Activated T-helper 2 cell treated with anti-CD3 and anti-CD28 coated beads, Interferon-gamma antibody, Interleukin-2, Interleukin-4, amounts not matched to agents 10 μg/mL and 5 μg/mL and 100 μg/mL, durations not matched to agents 14 hours and 24 hours and 36 hours (primary cell): ENCODE measurements around the gene SLC39A9. TPM values are rescaled to one million over a fixed set of nuclear protein-coding genes. Genes with fewer than 3 reads are reported as not detected.

Source experiments
- DNase-seq: peaks from one replicate; pipeline ENCODE4 v3.0.0; 2021; ENCODE audit warnings: low spot score
- H3K27ac Mint-ChIP-seq: one replicate; pipeline ENCODE4 v1.8.0; 2021; ENCODE audit warnings: mixed read lengths
- H3K27me3 Mint-ChIP-seq: one replicate; pipeline ENCODE4 v1.8.0; 2021; ENCODE audit warnings: low read depth, mixed read lengths
- H3K36me3 Mint-ChIP-seq: one replicate; pipeline ENCODE4 v1.8.0; 2021; ENCODE audit warnings: low read depth, mixed read lengths
- H3K4me1 Mint-ChIP-seq: one replicate; pipeline ENCODE4 v1.8.0; 2021; ENCODE audit warnings: low read depth, mixed read lengths
- H3K4me3 Mint-ChIP-seq: one replicate; pipeline ENCODE4 v1.8.0; 2021; ENCODE audit warnings: low read depth, mild to moderate bottlenecking, moderate library complexity, mixed read lengths
- H3K9me3 Mint-ChIP-seq: one replicate; pipeline ENCODE4 v1.8.0; 2021; ENCODE audit warnings: mixed read lengths
- intact Hi-C: fragments of 100-400 bp; cut with micrococcal nuclease; formaldehyde crosslinking; loops from one replicate; pipeline ENCODE4 v1.15.1; 2023
- total RNA-seq: library from RNA; stranded (reverse); gene quantifications from 2 replicates; pipeline ENCODE4 v1.2.3, GENCODE V29; 2022

The SLC39A9 gene
- total RNA-seq, 1 donor from 2014 or later: 43.7 TPM

GRCh38 chr14:69441948-69442347, 43.5 kb downstream of the SLC39A9 start:
- DNase-seq: no peak
- intact Hi-C loops: no loop called here
- Mint-ChIP-seq H3K9me3 (no peaks in the 10 kb centered on the region), H3K27ac (no peak overlapping the region), H3K27me3 (no peaks in the 10 kb centered on the region), H3K36me3 (peaks cover 47% of the 10 kb centered on the region), H3K4me3 (no peak overlapping the region), H3K4me1 (peaks cover 18% of the 10 kb centered on the region)

DNA sequence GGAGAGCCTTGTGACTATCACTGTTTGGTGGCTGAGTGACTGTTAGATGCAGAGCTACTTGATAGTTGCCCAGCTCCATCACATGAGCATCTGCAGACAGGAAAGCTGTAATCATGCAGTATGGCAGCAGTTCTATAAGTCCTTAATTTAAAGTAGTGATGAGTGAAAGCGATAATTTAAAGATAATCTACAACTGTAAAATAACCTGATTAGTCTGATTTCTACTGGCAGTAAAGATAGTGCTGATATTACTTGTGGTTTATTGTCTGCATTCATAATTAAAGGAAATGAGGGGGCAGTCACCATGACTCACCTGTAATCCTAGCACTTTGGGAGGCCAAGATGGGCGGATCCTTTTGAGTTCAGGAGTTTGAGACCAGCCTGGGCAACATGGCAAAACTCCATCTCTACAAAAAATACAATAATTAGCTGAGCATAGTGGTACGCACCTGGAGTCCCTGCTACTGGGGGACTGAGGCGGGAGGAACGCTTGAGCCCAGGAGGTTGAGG, 44.9 kb downstream of the SLC39A9 start:
- peaks cover 52% of the 10 kb centered on the region for H3K36me3 Mint-ChIP-seq
- no peak overlapping the region for H3K27ac Mint-ChIP-seq
- no peak for DNase-seq
- peaks cover 18% of the 10 kb centered on the region for H3K4me1 Mint-ChIP-seq
- intact Hi-C loops: no loop called here
- no peak overlapping the region for H3K4me3 Mint-ChIP-seq
- H3K9me3 Mint-ChIP-seq: no peaks in the 10 kb centered on the region
- H3K27me3 Mint-ChIP-seq: no peaks in the 10 kb centered on the region

DNA sequence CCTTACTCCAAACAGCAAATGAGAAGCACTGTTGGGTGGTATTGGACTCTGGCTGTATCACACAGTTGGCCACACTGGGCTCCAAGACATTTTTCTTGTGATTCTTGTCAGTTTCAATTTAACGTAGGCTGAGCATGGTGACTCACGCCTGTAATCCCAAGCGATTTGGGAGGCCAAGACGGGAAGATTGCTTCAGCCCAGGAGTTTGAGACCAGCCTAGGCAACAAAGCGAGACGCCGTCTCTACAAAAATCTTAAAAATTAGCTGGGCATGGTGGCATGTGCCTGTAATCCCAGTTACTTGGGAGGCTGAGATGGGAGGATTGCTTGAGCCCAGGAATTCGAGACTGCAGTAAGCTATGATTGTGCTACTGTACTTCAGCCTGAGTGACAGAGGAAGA, 50.7 kb downstream of the SLC39A9 start:
- no peak overlapping the region for H3K27ac Mint-ChIP-seq
- H3K36me3 Mint-ChIP-seq: peaks cover 27% of the 10 kb centered on the region
- no peak overlapping the region for H3K4me3 Mint-ChIP-seq
- DNase-seq: no peak
- H3K9me3 Mint-ChIP-seq: no peaks in the 10 kb centered on the region
- intact Hi-C loops: no loop called here
- peaks cover 1% of the 10 kb centered on the region for H3K4me1 Mint-ChIP-seq
- no peaks in the 10 kb centered on the region for H3K27me3 Mint-ChIP-seq

DNA sequence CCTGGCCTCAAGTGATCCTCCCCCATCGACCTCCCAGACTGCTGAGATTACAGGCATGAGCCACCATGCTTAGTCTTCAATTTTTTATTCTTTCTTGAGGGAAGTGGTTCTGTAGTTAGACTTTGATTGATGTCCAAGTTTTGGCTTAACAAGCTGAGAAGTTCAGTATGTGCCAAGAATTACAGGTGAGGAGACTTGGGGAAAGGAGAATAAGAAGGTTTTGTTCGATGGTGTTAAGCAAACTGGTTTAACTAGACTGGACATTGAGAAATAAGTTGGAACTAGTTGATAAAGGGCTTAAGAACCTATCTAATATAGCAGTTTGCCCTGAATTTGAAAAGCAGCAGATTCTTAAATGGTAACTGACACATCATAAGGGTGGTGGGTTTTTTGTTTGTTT, 53.4 kb downstream of the SLC39A9 start:
- Mint-ChIP-seq H3K27ac (no peak overlapping the region), H3K36me3 (peaks cover 26% of the 10 kb centered on the region), H3K27me3 (no peaks in the 10 kb centered on the region), H3K4me1 (no peaks in the 10 kb centered on the region), H3K4me3 (no peak overlapping the region), H3K9me3 (no peaks in the 10 kb centered on the region)
- intact Hi-C loops: no loop called here
- DNase-seq: no peak

DNA sequence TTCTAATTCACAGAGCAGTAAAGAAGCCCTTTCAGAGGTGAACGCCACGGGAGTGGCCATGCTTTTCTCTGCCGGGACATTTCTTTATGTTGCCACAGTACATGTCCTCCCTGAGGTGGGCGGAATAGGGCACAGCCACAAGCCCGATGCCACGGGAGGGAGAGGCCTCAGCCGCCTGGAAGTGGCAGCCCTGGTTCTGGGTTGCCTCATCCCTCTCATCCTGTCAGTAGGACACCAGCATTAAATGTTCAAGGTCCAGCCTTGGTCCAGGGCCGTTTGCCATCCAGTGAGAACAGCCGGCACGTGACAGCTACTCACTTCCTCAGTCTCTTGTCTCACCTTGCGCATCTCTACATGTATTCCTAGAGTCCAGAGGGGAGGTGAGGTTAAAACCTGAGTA, 59.9 kb downstream of the SLC39A9 start:
- DNase-seq: no peak
- no peaks in the 10 kb centered on the region for H3K27me3 Mint-ChIP-seq
- H3K4me3 Mint-ChIP-seq: no peak overlapping the region
- no peaks in the 10 kb centered on the region for H3K9me3 Mint-ChIP-seq
- intact Hi-C loops: no loop called here
- H3K4me1 Mint-ChIP-seq: no peaks in the 10 kb centered on the region
- peaks cover 32% of the 10 kb centered on the region for H3K36me3 Mint-ChIP-seq
- H3K27ac Mint-ChIP-seq: no peak overlapping the region

DNA sequence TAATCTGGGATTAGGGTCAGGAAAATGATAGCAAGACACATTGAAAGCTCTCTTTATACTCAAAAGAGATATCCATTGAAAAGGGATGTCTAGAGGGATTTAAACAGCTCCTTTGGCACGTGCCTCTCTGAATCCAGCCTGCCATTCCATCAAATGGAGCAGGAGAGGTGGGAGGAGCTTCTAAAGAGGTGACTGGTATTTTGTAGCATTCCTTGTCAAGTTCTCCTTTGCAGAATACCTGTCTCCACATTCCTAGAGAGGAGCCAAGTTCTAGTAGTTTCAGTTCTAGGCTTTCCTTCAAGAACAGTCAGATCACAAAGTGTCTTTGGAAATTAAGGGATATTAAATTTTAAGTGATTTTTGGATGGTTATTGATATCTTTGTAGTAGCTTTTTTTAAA, 60.6 kb downstream of the SLC39A9 start:
- no peak overlapping the region for H3K27ac Mint-ChIP-seq
- intact Hi-C loops: no loop called here
- no peaks in the 10 kb centered on the region for H3K27me3 Mint-ChIP-seq
- H3K4me1 Mint-ChIP-seq: no peaks in the 10 kb centered on the region
- no peak for DNase-seq
- H3K36me3 Mint-ChIP-seq: peaks cover 32% of the 10 kb centered on the region
- no peak overlapping the region for H3K4me3 Mint-ChIP-seq
- no peaks in the 10 kb centered on the region for H3K9me3 Mint-ChIP-seq

GRCh38 chr14:69460093-69460701, 61.7 kb downstream of the SLC39A9 start:
- Mint-ChIP-seq H3K27me3 (no peaks in the 10 kb centered on the region), H3K4me1 (no peaks in the 10 kb centered on the region), H3K27ac (no peak overlapping the region), H3K4me3 (no peak overlapping the region), H3K9me3 (no peaks in the 10 kb centered on the region), H3K36me3 (peaks cover 29% of the 10 kb centered on the region)
- peak; percentile 40 for DNase-seq
- intact Hi-C loops: loop anchor here (1.0 to 10.0 kb wide), 2 partner anchors 218 to 325 kb away; no protein-coding TSS in a partner anchor

- no peak for DNase-seq
- peaks cover 5% of the 10 kb centered on the region for H3K36me3 Mint-ChIP-seq
- intact Hi-C loops: loop anchor here (10.0 kb wide), 1 partner anchor 330 kb away; no protein-coding TSS in a partner anchor
- no peaks in the 10 kb centered on the region for H3K9me3 Mint-ChIP-seq
- H3K4me3 Mint-ChIP-seq: no peak overlapping the region
- H3K4me1 Mint-ChIP-seq: no peaks in the 10 kb centered on the region
- no peaks in the 10 kb centered on the region for H3K27me3 Mint-ChIP-seq
- no peak overlapping the region for H3K27ac Mint-ChIP-seq
Observed at GRCh38 chr14:69464379-69464778, 65.9 kb downstream of the SLC39A9 start.

DNA sequence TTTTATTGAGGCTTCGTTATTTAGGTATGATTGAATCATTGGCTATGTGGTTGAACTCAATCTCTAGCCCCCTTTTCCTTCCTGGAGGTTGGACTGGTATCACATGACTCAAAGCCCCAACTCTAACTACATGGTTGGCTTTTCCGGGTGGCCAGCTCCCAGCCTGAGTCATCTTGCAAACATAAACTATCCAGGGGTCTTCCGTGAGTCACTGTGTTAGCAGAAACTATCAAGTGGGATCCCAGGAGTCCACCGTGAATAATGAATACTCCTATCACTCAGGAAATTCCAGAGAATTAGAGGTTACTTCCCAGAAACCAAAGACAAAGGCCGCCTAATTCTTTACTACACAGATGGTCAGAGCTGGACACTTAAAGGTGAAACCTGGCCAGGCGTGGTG, 66.3 kb downstream of the SLC39A9 start:
- Mint-ChIP-seq H3K4me3 (no peak overlapping the region), H3K27ac (no peak overlapping the region), H3K27me3 (no peaks in the 10 kb centered on the region), H3K36me3 (peaks cover 2% of the 10 kb centered on the region), H3K4me1 (no peaks in the 10 kb centered on the region), H3K9me3 (no peaks in the 10 kb centered on the region)
- intact Hi-C loops: loop anchor here (10.0 kb wide), 1 partner anchor 330 kb away; no protein-coding TSS in a partner anchor
- no peak for DNase-seq

DNA sequence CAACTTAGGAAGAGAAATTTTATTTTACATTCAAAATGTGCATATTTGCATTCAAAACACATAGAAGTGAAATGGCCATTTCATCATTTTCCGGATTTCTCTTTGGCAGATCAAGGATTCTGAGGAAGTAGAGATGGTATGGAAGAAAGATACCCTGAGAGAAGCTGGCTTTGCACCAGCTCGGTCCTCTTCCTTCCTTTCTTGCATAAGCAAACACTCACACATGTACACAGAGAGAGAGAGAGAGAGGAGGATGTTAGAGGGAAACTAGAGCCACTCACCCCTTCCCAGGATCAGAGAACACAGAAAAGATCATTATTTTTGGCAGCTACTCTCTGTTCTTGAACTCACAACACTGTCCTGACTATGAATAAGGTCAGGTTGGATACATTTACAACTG, 70.5 kb downstream of the SLC39A9 start:
- no peaks in the 10 kb centered on the region for H3K9me3 Mint-ChIP-seq
- H3K36me3 Mint-ChIP-seq: no peaks in the 10 kb centered on the region
- no peak for DNase-seq
- no peak overlapping the region for H3K4me3 Mint-ChIP-seq
- intact Hi-C loops: loop anchor here (10.0 kb wide), 1 partner anchor 334 kb away; no protein-coding TSS in a partner anchor
- H3K27ac Mint-ChIP-seq: no peak overlapping the region
- no peaks in the 10 kb centered on the region for H3K4me1 Mint-ChIP-seq
- H3K27me3 Mint-ChIP-seq: no peaks in the 10 kb centered on the region

GRCh38 chr14:69471436-69471835, 72.9 kb downstream of the SLC39A9 start:
- no peak for DNase-seq
- Mint-ChIP-seq H3K4me1 (no peaks in the 10 kb centered on the region), H3K27me3 (peaks cover 2% of the 10 kb centered on the region), H3K36me3 (no peaks in the 10 kb centered on the region), H3K4me3 (no peak overlapping the region), H3K9me3 (no peaks in the 10 kb centered on the region), H3K27ac (no peak overlapping the region)
- intact Hi-C loops: loop anchor here (10.0 kb wide), 1 partner anchor 103 kb away; the partner anchor contains the start of gene CCDC177

DNA sequence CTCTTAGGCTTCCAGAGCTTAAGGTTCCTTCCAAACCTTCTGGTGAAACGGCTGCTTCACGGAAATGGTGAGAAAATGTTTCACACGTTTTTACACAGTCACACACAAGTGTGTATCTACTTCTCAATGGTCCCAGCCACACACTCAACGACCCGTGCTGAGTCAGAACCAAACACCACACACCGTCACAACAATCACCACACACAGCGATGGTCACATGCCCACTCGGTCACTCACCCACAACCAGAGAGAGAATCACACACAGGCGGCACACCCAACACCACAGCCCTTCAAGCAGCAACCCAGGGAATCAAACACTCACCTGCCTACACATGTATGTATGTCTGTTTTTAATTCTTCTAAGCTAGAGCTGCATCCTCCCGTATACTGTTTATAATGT, 73.4 kb downstream of the SLC39A9 start:
- Mint-ChIP-seq H3K4me3 (no peak overlapping the region), H3K27me3 (peaks cover 2% of the 10 kb centered on the region), H3K36me3 (no peaks in the 10 kb centered on the region), H3K4me1 (no peaks in the 10 kb centered on the region), H3K9me3 (no peaks in the 10 kb centered on the region), H3K27ac (no peak overlapping the region)
- intact Hi-C loops: loop anchor here (10.0 kb wide), 1 partner anchor 103 kb away; the partner anchor contains the start of gene CCDC177
- no peak for DNase-seq

- intact Hi-C loops: loop anchor here (10.0 kb wide), 1 partner anchor 102 kb away; the partner anchor contains the start of gene CCDC177
- Mint-ChIP-seq H3K27me3 (peaks cover 2% of the 10 kb centered on the region), H3K4me1 (no peaks in the 10 kb centered on the region), H3K36me3 (no peaks in the 10 kb centered on the region), H3K4me3 (no peak overlapping the region), H3K9me3 (no peaks in the 10 kb centered on the region), H3K27ac (no peak overlapping the region)
- no peak for DNase-seq
Observed at GRCh38 chr14:69473260-69473659, 74.8 kb downstream of the SLC39A9 start.
